NCI-H748 (cell line): ENCODE data around the gene GAS2L2.

ENCODE experiments used
- DNase-seq: peaks from one replicate; lab custom pipeline; 2025; ENCODE audit not compliant: unreplicated experiment; lab: John Stamatoyannopoulos, UW

Gene GAS2L2

GRCh38 chr17:35701491-35701890, 51.5 kb downstream of the GAS2L2 start:
- DNase-seq: no peak

GRCh38 chr17:35700150-35700549, 52.9 kb downstream of the GAS2L2 start:
- DNase-seq: no peak

GRCh38 chr17:35698800-35699199, 54.2 kb downstream of the GAS2L2 start:
- DNase-seq: no peak

GRCh38 chr17:35695613-35696012, 57.4 kb downstream of the GAS2L2 start:
- DNase-seq: no peak

- DNase-seq: no peak
Measured at GRCh38 chr17:35694906-35695305, 58.1 kb downstream of the GAS2L2 start.
